OCI-LY1 (cell line): ENCODE data around the gene SMARCC2.

Experiments used
- CTCF ChIP-seq: fragments of 200-600 bp; sonication (generic), shearing (Covaris generic); IDR thresholded peaks from 2 replicates; pipeline ENCODE4 v1.5.1; 2017; ENCODE audit warnings: mild to moderate bottlenecking, antibody characterized with exemption, low read length, moderate library complexity, mixed read lengths
- EZH2 ChIP-seq: fragments of 200-600 bp; sonication (generic), shearing (Covaris generic); IDR thresholded peaks from 2 replicates; pipeline ENCODE4 v1.8.0; 2017; ENCODE audit warnings: borderline replicate concordance, mixed run types, mild to moderate bottlenecking, antibody characterized with exemption, low read length, moderate library complexity, mixed read lengths

DNA sequence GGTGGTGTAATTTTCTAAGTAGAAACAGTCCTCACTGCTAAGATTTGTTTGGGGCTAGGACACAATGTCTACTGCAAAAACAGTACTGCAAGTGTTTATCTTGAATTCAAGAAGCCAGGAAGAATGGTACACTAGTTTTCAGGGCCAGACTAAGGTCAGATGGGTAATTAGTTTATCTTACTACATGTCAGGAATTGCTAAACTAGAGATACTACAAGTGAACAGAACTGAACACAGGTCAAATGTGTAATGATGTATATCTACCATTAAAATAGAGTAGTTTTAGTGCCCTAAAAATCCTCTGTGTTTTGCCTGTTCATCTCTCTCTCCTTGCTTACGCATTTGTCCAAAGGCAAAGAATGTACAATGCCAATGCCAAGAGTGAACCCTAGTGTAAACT, 75.2 kb downstream of the SMARCC2 start:
- TF ChIP-seq CTCF (no peak), EZH2 (no peak)
